D721Med (cell line): ENCODE results near the gene ZNF37A.
A peak's percentile ranks its signal among the peaks of the same experiment; 100 is the strongest.
"Not testable (repeated sequence)": the region's sequence is repeated elsewhere in the genome, so short reads cannot be mapped to it uniquely, and the experiment has no call there.

Experiments used
- DNase-seq: peaks from one replicate; pipeline ENCODE4 v3.0.0; 2011; ENCODE audit warnings: low spot score; ENCODE audit not compliant: insufficient read length
- FAIRE-seq: peaks from 2 replicates; lab custom pipeline; 2011; peaks lifted over from hg19 to GRCh38; lab: Jason Lieb, UNC
- CTCF ChIP-seq: IDR thresholded peaks from 2 replicates; pipeline ENCODE4 v1.5.1; 2012; ENCODE audit warnings: mild to moderate bottlenecking, control low read depth; ENCODE audit not compliant: insufficient read depth; ENCODE audit errors: missing control alignments

Gene ZNF37A

GRCh38 chr10:38094158-38094926 is at the start of gene ZNF37A:
Gene ZNF37A, plus strand, starts transcription at chr10:38094337. Its CDS starts 2,281 bp downstream, at chr10:38096618.
- FAIRE-seq: no peak
- no peak for TF ChIP-seq CTCF
- DNase-seq: peak; percentile 70

GRCh38 chr10:38045129-38045528 is 49.0 kb upstream of the ZNF37A start:
- DNase-seq: no peak
- TF ChIP-seq CTCF: no peak
- FAIRE-seq: no peak

- DNase-seq (no peak), FAIRE-seq (no peak)
- TF ChIP-seq CTCF: no peak
Observed at GRCh38 chr10:38047666-38048065, 46.5 kb upstream of the ZNF37A start.

- no peak for DNase-seq
- FAIRE-seq: no peak
- TF ChIP-seq CTCF: no peak
Observed at GRCh38 chr10:38050212-38050611, 43.9 kb upstream of the ZNF37A start.

GRCh38 chr10:38054361-38054797 is 39.8 kb upstream of the ZNF37A start:
- FAIRE-seq: peak; percentile 16
- no peak for TF ChIP-seq CTCF
- no peak for DNase-seq

- not testable (repeated sequence) for FAIRE-seq
Observed at GRCh38 chr10:38055274-38055894, 38.8 kb upstream of the ZNF37A start.

GRCh38 chr10:38069663-38070062 is 24.5 kb upstream of the ZNF37A start:
- not testable (repeated sequence) for FAIRE-seq, DNase-seq

More at GRCh38 chr10:38055274-38055894, 38.8 kb upstream of the ZNF37A start:
- DNase-seq: not testable (repeated sequence)

GRCh38 chr10:38070501-38070900 is 23.6 kb upstream of the ZNF37A start:
- FAIRE-seq (no peak), DNase-seq (no peak)
- TF ChIP-seq CTCF: no peak
